ENCODE measurements around the gene TAF8.

The TAF8 gene

DNA sequence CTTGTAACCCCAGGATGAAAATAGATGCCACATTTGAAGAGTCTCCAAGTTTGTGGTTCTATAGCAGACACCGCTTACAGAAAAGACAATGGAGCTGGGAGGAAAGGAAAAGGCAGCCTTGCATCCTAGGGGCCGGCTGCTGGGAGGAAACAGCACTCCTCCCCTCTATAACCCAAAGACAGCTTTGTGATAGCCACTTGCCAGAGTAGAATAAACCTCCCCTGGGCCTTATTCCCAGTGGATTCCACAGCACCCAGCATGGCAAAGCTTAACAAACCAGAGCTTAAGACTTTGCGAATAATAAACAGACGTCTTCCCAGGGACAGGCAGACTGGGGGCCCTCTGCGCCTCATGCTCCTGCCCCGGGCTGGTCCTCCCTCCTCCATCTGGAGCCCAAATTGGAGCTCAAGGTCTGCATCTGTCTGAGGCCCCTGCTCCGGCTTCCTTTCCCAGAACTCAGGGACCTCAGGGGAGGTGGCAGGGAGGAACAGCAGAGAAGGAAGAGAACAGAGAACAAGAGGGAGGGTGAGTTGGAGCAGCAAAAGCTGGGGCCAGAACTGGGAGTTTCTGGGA, 8.8 kb upstream of the TAF8 start:
- no peak for TF ChIP-seq CTCF (conservative IDR thresholded peaks at IDR 0.05; ENCODE audit: control insufficient read depth, insufficient read depth, low read depth, low read length)
- DNase-seq (ENCODE audit: low read depth), result no peak

DNA sequence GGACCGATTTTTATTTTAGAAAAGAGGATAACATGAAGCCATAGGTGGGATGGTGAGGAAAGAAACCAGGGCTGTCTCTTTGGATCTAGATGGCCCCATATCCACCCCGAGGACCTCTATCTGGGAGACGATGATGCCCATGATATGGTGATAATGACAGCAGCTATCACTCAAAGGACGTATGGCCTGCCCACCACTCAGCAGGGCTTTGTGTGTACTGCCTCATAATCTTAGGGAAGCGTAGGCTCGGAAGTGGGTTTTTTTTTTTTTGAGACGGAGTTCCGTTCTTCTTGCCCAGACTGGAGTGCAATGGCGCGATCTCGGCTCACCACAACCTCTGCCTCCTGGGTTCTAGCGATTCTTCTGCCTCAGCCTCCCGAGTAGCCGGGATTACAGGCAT, 8.2 kb upstream of the TAF8 start:
- no peak overlapping the region for H3K4me3 ChIP-seq (ENCODE audit: control insufficient read depth, low read depth, low read length)
- no peak for TF ChIP-seq CTCF (conservative IDR thresholded peaks at IDR 0.05; ENCODE audit: control insufficient read depth, insufficient read depth, low read depth, low read length)
- no peak for DNase-seq (ENCODE audit: low read depth)

More for the DNA sequence above, 8.8 kb upstream of the TAF8 start:
- no peak overlapping the region for H3K4me3 ChIP-seq (ENCODE audit: control insufficient read depth, low read depth, low read length)

GRCh38 chr6:42043787-42044475, 6.4 kb upstream of the TAF8 start:
- TF ChIP-seq CTCF (conservative IDR thresholded peaks at IDR 0.05; ENCODE audit: control insufficient read depth, insufficient read depth, low read depth, low read length), result peak; percentile 99
- DNase-seq (ENCODE audit: low read depth), result peak; percentile 86
- H3K4me3 ChIP-seq (ENCODE audit: control insufficient read depth, low read depth, low read length), result no peak overlapping the region

- H3K4me3 ChIP-seq (ENCODE audit: control insufficient read depth, low read depth, low read length), result peak overlapping the region; percentile 78
- no peak for TF ChIP-seq CTCF (conservative IDR thresholded peaks at IDR 0.05; ENCODE audit: control insufficient read depth, insufficient read depth, low read depth, low read length)
- DNase-seq (ENCODE audit: low read depth), result peak; percentile 91
These were observed 4.5 kb upstream of the TAF8 start for GRCh38 chr6:42045538-42046460.

- DNase-seq (ENCODE audit: low read depth), result peak; percentile 77
- H3K4me3 ChIP-seq (ENCODE audit: control insufficient read depth, low read depth, low read length), result peak overlapping the region; percentile 78
- TF ChIP-seq CTCF (conservative IDR thresholded peaks at IDR 0.05; ENCODE audit: control insufficient read depth, insufficient read depth, low read depth, low read length), result no peak
These were observed 3.7 kb upstream of the TAF8 start for GRCh38 chr6:42046464-42047212.

DNA sequence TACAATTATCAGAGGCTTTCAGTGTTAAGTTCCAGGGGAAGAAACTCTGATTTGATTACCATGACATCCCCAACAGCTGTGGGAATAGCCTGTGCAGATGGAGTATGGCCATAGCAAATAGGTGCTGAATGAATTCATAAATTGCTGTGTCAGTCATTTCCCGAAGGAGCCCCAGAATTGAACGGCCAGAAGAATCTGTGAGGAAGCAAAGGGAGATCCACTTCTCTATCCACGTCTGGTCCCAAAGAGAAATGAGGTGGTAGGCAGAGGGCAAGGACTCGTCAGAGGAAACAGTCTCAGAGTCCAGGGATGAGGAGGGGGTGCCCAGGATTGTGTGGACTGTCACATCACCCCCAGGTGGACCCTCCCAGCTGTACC, 3.1 kb upstream of the TAF8 start:
- no peak for TF ChIP-seq CTCF (conservative IDR thresholded peaks at IDR 0.05; ENCODE audit: control insufficient read depth, insufficient read depth, low read depth, low read length)

More for the DNA sequence above, 3.1 kb upstream of the TAF8 start:
- peak overlapping the region; percentile 78 for H3K4me3 ChIP-seq (ENCODE audit: control insufficient read depth, low read depth, low read length)
- no peak for DNase-seq (ENCODE audit: low read depth)
